ENCODE results near the gene HAUS7. TPM values are rescaled to one million over a fixed set of nuclear protein-coding genes. Genes with fewer than 3 reads are reported as not detected.

Gene HAUS7
- 34.2 and 37.5 TPM in 2 replicates for total RNA-seq (2014; rRNA removed; shearing (Covaris generic))

DNA sequence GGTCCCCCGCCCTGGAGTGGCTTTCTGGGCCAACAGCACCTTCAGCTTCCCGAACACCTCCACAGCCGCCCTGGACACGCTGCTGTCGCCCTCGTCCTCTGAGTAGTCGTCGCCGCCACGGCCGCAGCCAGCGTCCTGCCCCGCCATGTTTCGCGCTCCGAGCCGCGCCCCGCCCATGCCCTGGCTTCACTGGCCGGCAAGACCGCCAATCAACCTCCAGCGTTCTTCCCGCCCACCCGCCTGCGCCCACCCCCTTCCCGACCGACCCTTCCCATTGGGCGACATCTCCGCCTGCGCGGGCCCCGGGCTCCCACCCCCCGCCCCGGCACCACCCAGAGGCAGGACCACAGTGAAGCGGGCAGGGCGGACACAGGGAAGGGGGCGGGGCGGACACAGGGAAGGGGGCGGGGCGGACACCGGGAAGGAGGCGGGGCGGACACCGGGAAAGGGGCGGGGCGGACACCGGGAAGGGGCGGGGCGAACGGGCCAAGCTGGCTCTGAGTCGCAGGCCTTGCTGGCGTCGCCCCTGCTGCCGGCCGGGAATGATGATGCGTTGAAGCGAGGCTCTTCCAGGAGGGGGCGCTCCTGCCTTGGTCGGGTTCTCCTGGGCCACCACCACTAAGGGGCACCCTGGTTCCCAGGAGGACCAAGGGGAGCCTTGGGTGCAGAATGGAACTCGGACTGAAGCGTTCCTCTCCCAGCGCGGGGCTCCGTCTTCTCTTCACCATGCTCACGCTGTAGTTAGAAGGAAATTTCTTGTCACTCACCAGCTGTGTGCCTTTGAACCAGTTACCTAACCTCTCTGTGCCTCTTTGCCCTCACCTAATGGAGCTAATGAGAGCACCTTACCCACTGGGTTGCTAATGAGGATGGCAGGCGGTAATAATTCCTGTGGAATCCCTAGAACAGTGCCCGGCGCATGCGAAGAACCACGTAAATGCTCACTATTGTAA lies at the start of gene HAUS7:
TSS of gene HAUS7 (minus strand) at position 166 of the 953 bp plus-strand sequence. CDS start at position 147, 19 bp downstream.
- Histone ChIP-seq H3K4me1 (replicated peaks) (peaks cover 13% of the 10 kb centered on the region), H3K27me3 (replicated peaks) (no peaks in the 10 kb centered on the region), H3K9me3 (replicated peaks) (no peaks in the 10 kb centered on the region), H3K36me3 (no peaks in the 10 kb centered on the region), H3K4me3 (peak within 1 kb of the TSS; percentile 74), H3K27ac (peak within 1 kb of the TSS; percentile 50)
- DNase-seq (ENCODE audit: low read depth in 1 of 2, low spot score in 2 of 2) = peak; percentile 71 to 83

DNA sequence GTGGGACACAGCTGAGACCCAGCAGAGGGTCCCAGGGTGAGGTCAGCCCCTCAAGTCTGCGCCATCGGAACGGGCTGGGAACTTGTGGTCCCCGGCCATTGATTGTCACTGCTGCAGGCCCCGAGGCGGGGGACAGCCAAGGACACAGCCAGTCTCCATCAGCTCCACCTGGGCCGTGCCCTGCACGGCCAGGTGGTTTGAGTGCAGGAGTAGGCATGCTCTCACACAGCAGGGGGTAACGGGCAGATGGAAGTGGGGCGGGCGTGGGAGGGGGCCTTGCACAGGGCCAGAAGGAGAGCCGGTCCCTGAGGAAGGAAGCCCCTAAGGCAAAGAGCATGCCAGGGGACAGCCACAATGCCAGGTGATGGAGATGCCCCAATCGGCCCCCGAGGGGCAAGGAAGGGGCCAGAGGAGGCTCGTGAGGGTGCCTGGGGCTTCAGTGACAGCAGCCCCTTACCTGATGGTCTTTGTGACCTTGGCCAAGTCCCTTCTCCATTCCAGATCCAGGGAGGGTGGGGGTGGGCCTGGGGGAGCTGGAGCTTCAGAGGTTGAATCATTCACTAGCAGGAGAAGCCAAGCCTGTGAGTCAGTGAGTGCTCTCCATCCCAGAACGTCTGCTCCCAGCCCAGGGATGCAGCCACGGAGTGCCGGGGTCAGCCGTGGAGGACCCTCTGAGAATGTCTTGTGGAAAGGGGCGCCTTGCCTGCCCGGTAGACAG lies 49.4 kb upstream of the HAUS7 start:
- Histone ChIP-seq H3K27me3 (replicated peaks) (peaks cover 3% of the 10 kb centered on the region; the same call in 1 of the 2 replicates), H3K36me3 (no peaks in the 10 kb centered on the region), H3K4me3 (no peak overlapping the region), H3K27ac (no peak overlapping the region), H3K9me3 (replicated peaks) (no peaks in the 10 kb centered on the region), H3K4me1 (replicated peaks) (no peaks in the 10 kb centered on the region)
- no peak for DNase-seq (ENCODE audit: low read depth in 1 of 2, low spot score in 2 of 2)

GRCh38 chrX:153517946-153518834 lies 47.8 kb upstream of the HAUS7 start:
- no peak overlapping the region for H3K27ac ChIP-seq
- H3K4me3 ChIP-seq = no peak overlapping the region
- H3K4me1 ChIP-seq (replicated peaks) = no peaks in the 10 kb centered on the region
- no peak for DNase-seq (ENCODE audit: low read depth in 1 of 2, low spot score in 2 of 2)
- no peaks in the 10 kb centered on the region for H3K36me3 ChIP-seq
- peaks cover 3% of the 10 kb centered on the region; the same call in 1 of the 2 replicates for H3K27me3 ChIP-seq (replicated peaks)
- H3K9me3 ChIP-seq (replicated peaks) = no peaks in the 10 kb centered on the region

GRCh38 chrX:153517423-153517822 lies 47.0 kb upstream of the HAUS7 start, which contains the start of gene ATP2B3:
Gene ATP2B3 (plus strand): TSS chrX:153517642. CDS start chrX:153536248, 18,606 bp downstream.
- Histone ChIP-seq H3K36me3 (no peaks in the 10 kb centered on the region), H3K4me1 (replicated peaks) (no peaks in the 10 kb centered on the region), H3K27me3 (replicated peaks) (peaks cover 3% of the 10 kb centered on the region; the same call in 1 of the 2 replicates), H3K27ac (no peak within 1 kb of the TSS), H3K4me3 (no peak within 1 kb of the TSS), H3K9me3 (replicated peaks) (no peaks in the 10 kb centered on the region)
- DNase-seq (ENCODE audit: low read depth in 1 of 2, low spot score in 2 of 2) = no peak

- H3K27ac ChIP-seq = no peak overlapping the region
- no peaks in the 10 kb centered on the region for H3K36me3 ChIP-seq
- H3K9me3 ChIP-seq (replicated peaks) = no peaks in the 10 kb centered on the region
- no peaks in the 10 kb centered on the region for H3K4me1 ChIP-seq (replicated peaks)
- DNase-seq (ENCODE audit: low read depth in 1 of 2, low spot score in 2 of 2) = no peak
- H3K4me3 ChIP-seq = no peak overlapping the region
- H3K27me3 ChIP-seq (replicated peaks) = peaks cover 1% of the 10 kb centered on the region; the same call in 1 of the 2 replicates
These were observed 45.7 kb upstream of the HAUS7 start for GRCh38 chrX:153516073-153516472.

DNA sequence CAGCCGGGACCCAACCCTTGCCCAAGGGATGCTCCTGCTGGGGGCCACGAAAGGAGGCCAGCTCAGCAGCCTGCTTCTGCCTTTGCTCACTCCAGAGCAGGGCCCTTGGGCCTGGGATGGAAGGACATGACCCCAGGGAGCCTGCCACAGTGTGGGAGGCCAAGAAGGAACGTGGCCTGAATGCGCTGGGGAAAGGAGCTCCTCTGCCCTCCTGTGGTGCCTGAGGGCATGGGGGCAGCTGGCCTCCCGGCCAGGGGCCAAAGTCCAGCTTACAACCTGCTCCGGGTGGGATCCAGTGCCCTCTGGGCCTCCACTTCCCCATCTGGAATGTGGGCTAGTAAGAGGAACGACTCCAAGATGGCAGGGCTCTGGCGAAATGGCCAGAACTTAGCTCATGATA lies 45.1 kb upstream of the HAUS7 start:
- Histone ChIP-seq H3K4me3 (no peak overlapping the region), H3K27me3 (replicated peaks) (no peaks in the 10 kb centered on the region; the same call in 1 of the 2 replicates), H3K27ac (no peak overlapping the region), H3K4me1 (replicated peaks) (no peaks in the 10 kb centered on the region), H3K36me3 (no peaks in the 10 kb centered on the region), H3K9me3 (replicated peaks) (no peaks in the 10 kb centered on the region)
- no peak for DNase-seq (ENCODE audit: low read depth in 1 of 2, low spot score in 2 of 2)

DNA sequence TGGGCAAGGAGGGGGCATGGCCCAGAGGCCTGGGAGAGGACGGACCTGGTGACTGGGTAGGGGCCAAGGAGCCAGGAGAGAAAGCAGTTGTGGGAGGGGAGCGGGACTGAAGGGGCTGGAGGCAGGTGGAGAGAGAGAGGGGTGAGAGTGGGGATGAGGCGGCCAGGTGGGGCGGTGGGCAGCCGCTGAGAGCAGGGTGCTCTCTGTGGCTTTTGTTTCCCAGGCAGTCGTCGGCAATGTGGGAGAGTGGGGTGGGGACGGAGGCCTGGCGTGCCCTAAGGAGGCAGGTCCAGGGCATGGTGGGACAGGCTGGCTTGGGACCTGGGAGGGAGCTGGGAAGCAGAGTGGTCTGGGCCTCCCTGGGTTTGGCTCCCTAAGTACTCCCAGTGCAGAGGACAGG lies 43.9 kb upstream of the HAUS7 start:
- H3K27me3 ChIP-seq (replicated peaks) = no peaks in the 10 kb centered on the region; the same call in 1 of the 2 replicates
- H3K27ac ChIP-seq = no peak overlapping the region
- DNase-seq (ENCODE audit: low read depth in 1 of 2, low spot score in 2 of 2) = no peak
- H3K9me3 ChIP-seq (replicated peaks) = no peaks in the 10 kb centered on the region
- H3K4me3 ChIP-seq = no peak overlapping the region
- H3K36me3 ChIP-seq = no peaks in the 10 kb centered on the region
- no peaks in the 10 kb centered on the region for H3K4me1 ChIP-seq (replicated peaks)

DNA sequence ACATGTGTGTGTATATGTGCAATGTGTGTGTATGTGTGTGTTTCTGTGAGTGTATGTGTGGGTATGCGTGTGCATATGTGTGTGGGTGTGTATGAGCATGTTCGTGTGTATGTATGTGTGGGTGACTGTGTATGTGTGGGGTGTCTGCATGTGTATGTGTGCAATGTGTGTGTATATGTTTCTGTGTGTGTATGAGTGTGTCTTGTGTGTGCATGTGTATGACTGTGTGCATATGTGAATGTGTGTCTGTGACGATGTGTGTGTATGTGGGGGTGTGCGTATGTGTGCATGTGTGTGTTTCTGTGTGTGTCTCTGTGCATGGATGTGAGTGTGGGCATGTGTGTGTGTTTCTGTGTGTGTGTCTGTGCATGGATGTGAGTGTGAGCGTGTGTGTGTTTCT lies 42.9 kb upstream of the HAUS7 start:
- H3K4me1 ChIP-seq (replicated peaks) = no peaks in the 10 kb centered on the region
- no peak for DNase-seq (ENCODE audit: low read depth in 1 of 2, low spot score in 2 of 2)
- no peaks in the 10 kb centered on the region; the same call in 1 of the 2 replicates for H3K27me3 ChIP-seq (replicated peaks)
- H3K9me3 ChIP-seq (replicated peaks) = no peaks in the 10 kb centered on the region
- no peak overlapping the region for H3K27ac ChIP-seq
- H3K4me3 ChIP-seq = no peak overlapping the region
- H3K36me3 ChIP-seq = no peaks in the 10 kb centered on the region

- Histone ChIP-seq H3K4me1 (replicated peaks) (no peaks in the 10 kb centered on the region), H3K27ac (no peak overlapping the region), H3K36me3 (no peaks in the 10 kb centered on the region), H3K4me3 (no peak overlapping the region), H3K27me3 (replicated peaks) (no peaks in the 10 kb centered on the region), H3K9me3 (replicated peaks) (no peaks in the 10 kb centered on the region)
- no peak for DNase-seq (ENCODE audit: low read depth in 1 of 2, low spot score in 2 of 2)
These were observed 42.1 kb upstream of the HAUS7 start for GRCh38 chrX:153512501-153512893.

DNA sequence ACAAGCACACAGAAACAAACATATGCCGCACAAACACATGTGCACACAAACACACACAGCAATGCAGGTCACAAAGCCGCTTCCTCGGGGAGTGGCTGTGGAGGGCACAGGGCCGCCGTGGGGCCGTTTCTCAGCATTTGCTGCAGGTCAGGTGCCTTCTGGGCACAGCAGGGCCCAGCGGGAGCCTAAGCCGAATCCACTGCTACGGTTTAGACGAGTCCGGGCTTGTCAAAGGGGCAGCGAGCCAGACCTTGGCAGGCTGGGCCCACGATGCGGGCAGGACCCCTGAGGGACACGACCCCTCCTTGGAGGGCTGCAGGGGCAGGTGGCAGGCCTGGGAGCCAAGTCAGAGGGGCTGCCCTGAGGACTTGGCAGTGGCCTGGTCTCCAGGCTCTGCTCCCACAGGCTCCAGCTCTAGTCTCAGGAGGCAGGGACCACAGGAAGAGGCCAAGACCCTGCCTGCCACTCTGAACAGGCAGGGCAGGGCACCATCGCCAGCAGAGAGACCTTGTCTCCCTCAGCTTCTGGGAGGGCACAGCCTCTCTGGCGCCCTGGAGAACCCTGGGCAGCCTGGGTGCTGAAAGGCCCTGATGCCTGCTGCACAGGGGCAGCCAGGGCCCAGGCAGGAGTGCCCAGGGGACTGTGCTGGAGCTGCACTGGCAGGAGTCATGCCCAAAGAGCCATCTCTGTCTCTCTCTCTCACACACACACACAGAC lies 41.6 kb upstream of the HAUS7 start:
- Histone ChIP-seq H3K27ac (no peak overlapping the region), H3K27me3 (replicated peaks) (no peaks in the 10 kb centered on the region), H3K4me3 (no peak overlapping the region), H3K9me3 (replicated peaks) (no peaks in the 10 kb centered on the region), H3K36me3 (no peaks in the 10 kb centered on the region), H3K4me1 (replicated peaks) (no peaks in the 10 kb centered on the region)
- DNase-seq (ENCODE audit: low read depth in 1 of 2, low spot score in 2 of 2) = no peak

- no peak overlapping the region for H3K27ac ChIP-seq
- no peak for DNase-seq (ENCODE audit: low read depth in 1 of 2, low spot score in 2 of 2)
- no peaks in the 10 kb centered on the region for H3K4me1 ChIP-seq (replicated peaks)
- no peaks in the 10 kb centered on the region for H3K36me3 ChIP-seq
- H3K4me3 ChIP-seq = no peak overlapping the region
- no peaks in the 10 kb centered on the region for H3K27me3 ChIP-seq (replicated peaks)
- H3K9me3 ChIP-seq (replicated peaks) = no peaks in the 10 kb centered on the region
These were observed 40.0 kb upstream of the HAUS7 start for GRCh38 chrX:153510383-153510782.

GRCh38 chrX:153509592-153509991 lies 39.2 kb upstream of the HAUS7 start:
- DNase-seq (ENCODE audit: low read depth in 1 of 2, low spot score in 2 of 2) = no peak
- Histone ChIP-seq H3K4me3 (no peak overlapping the region), H3K27me3 (replicated peaks) (no peaks in the 10 kb centered on the region), H3K27ac (no peak overlapping the region), H3K4me1 (replicated peaks) (no peaks in the 10 kb centered on the region), H3K9me3 (replicated peaks) (no peaks in the 10 kb centered on the region), H3K36me3 (no peaks in the 10 kb centered on the region)
